Heart right ventricle (tissue), 16 donors: ENCODE measurements around the gene CDK5RAP3. TPM values are rescaled to one million over a fixed set of nuclear protein-coding genes. Genes with fewer than 3 reads are reported as not detected.
"Not testable (repeated sequence)": the region's sequence is repeated elsewhere in the genome, so short reads cannot be mapped to it uniquely, and the experiment has no call there.

ENCODE experiments used
- ATAC-seq, 8 donors: fragments of 200-7000 bp; cut with Tn5 transposase; one replicate each; pipeline ENCODE4 v1.9.1; 2020; ENCODE audit warnings: mild to moderate bottlenecking in 8 of 8, moderate library complexity in 8 of 8, moderate number of reproducible peaks in 1 of 8
- DNase-seq, 2 donors: peaks; one replicate each; pipeline ENCODE4 v3.0.0-alpha.2; 2020
- H3K27ac ChIP-seq, 10 donors: fragments of 200-600 bp; sonication (generic) in 2 of 10; one replicate each; pipeline versions ENCODE4 v1.5.0 to v1.8.0; 2020 to 2022; ENCODE audit warnings: mild to moderate bottlenecking in 3 of 10
- H3K27me3 ChIP-seq, 7 donors: fragments of 200-600 bp; one replicate each; pipeline ENCODE4 v1.8.0; 2021 to 2022; ENCODE audit warnings: mild to moderate bottlenecking in 2 of 7
- H3K36me3 ChIP-seq, 9 donors: fragments of 200-600 bp; sonication (generic) in 1 of 9; one replicate each; pipeline versions ENCODE4 v1.5.0 to v1.8.0; 2020 to 2022; ENCODE audit warnings: mild to moderate bottlenecking in 2 of 9
- H3K4me1 ChIP-seq, 9 donors: fragments of 200-600 bp; sonication (generic) in 1 of 9; one replicate each; pipeline versions ENCODE4 v1.5.0 to v1.8.0; 2020 to 2022; ENCODE audit warnings: mild to moderate bottlenecking in 4 of 9
- H3K4me3 ChIP-seq, 10 donors: fragments of 200-600 bp; sonication (generic) in 2 of 10; one replicate each; pipeline versions ENCODE4 v1.5.0 to v1.8.0; 2020 to 2022; ENCODE audit warnings: mild to moderate bottlenecking in 7 of 10, moderate library complexity in 2 of 10
- H3K9me3 ChIP-seq, 11 donors: fragments of 200-600 bp in 10 of 11; sonication (generic) in 2 of 11; one replicate each; pipeline versions ENCODE4 v1.5.0 to v1.8.0; 2013 to 2022; ENCODE audit warnings: mild to moderate bottlenecking in 2 of 11, control low read depth in 1 of 11, moderate library complexity in 1 of 11
- WGBS, 2 donors: extraction: QIAGEN DNeasy Blood & Tissue Kit; methylation state at CpG; one replicate each; pipeline ENCODE4 v1.1.7; 2013; ENCODE audit warnings: inconsistent platforms in 1 of 2; 5-methylcytosine and 5-hydroxymethylcytosine counted together
- intact Hi-C, 10 donors: fragments of 100-400 bp; cut with DNase I; formaldehyde crosslinking; loops; one replicate each; pipeline versions ENCODE4 v1.11.1 to v1.14.2; 2022
- polyA plus RNA-seq, 2 donors: library from polyadenylated mRNA; stranded (reverse); fragments of 200-250 nt; gene quantifications; one replicate each; pipeline ENCODE4 v1.2.3, GENCODE V29; 2013
- total RNA-seq, 10 donors: library from RNA; stranded (reverse); fragmentation: NEBNext Ultra II Directional in 3 of 10; extraction: Animal tissue kit (Norgen Biotek cat#: 25700) in 3 of 10; gene quantifications; one replicate each; pipeline versions ENCODE4 v1.2.1 to v1.2.4, GENCODE V29; 2021 to 2023
- TF ChIP-seq, protein P1 (sequence below), 9 donors: fragments of 200-600 bp; sonication (generic) in 2 of 9; IDR thresholded peaks; one replicate each; pipeline versions ENCODE4 v1.5.0 to v1.8.0; 2021 to 2022; ENCODE audit warnings: antibody characterized with exemption in 9 of 9, mild to moderate bottlenecking in 5 of 9, moderate library complexity in 1 of 9
- donor health status: Arrhythmogenic right ventricular cardiomyopathy.
- donor health status: ischemic (EF 13 %, LVEDD 7.1; RV severe dilation, severe dysfunction).
- donor health status: healthy with polysubstance abuse.
- donor health status: DM: no; HTN: yes; CAD: no.
- donor health status: DM: no; HTN: no; CAD: no.
- donor health status: ischemic (EF 25% LVEDD 6.9; RV normal size, moderate dysfunction).
- donor health status: ischemic (EF 25% LVEDD 5.7; RV mildly dilated, moderate dysfunction).
- donor health status: healthy.
- donor health status: DM: yes; HTN: yes; CAD: no.
- donor health status: Ischemic cardiomyopathy.
- donor health status: ischemic (EF 35%, LVEDD 5.7; RV mildly dilated, moderate dysfunction).
- donor health status: nonischemic (EF 11% LVEDD 7.7; RV severe dilation, severe dysfunction).
- donor health status: DM: yes; HTN: yes; CAD: no.
- donor health status: PGD.
- donor health status: ischemic (EF 29% LVEDD 5.4; RV normal size, mild dysfunction).
- donor health status: nonischemic (EF 23%, LVEDD 6.1; RV moderate dilation, normal function).

CDK5RAP3 gene
- total and polyA plus RNA-seq, 12 donors = 44.0 to 143 (median 64.2) TPM

DNA sequence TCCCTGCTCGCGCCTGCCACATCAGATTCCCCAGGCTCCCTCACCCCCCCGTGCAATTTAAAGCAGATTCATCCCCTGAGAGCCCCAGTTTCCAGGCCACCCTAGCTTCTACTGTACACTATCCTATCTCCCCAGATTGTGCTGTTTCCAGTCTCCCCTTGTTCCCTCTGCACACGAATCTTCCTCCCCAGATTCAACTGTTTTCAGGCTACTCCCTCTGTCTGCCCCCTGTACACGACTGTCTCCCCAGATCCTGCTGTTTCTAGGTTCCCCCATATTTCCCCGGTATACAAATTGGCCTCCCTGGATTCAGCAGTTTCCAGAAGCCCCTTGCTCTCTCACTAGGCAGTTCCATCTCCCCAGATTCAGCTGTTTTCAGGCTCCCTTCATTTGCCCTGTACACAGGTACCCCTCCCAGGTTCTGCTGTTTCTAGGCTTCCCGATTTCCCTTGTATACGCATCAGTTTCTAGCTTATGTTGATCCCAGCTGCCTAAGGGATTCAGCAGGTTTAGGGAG, 43.7 kb downstream of the CDK5RAP3 start:
- Histone ChIP-seq H3K36me3 (no peaks in the 10 kb centered on the region), H3K4me1 (peaks cover 0 to 25% (median 12%) of the 10 kb centered on the region in 9 donors), H3K27me3 (peaks cover 0 to 62% (median 50%) of the 10 kb centered on the region in 7 donors), H3K27ac (no peak overlapping the region), H3K4me3 (no peak overlapping the region), H3K9me3 (no peaks in the 10 kb centered on the region)
- ATAC-seq (no peak), DNase-seq (no peak)
- WGBS, 2 donors = 69 to 71% methylated on average over 8 of the region's 8 CpGs
- intact Hi-C loops = loop anchor here in 8 of 10 donors (5.0 to 10.0 kb wide), 5 partner anchors 32 to 172 kb away; partner anchors contain the start of genes SCRN2 (in 6 of the 8) and PRR15L (in 1 of the 8)
- TF ChIP-seq, protein P1, sequence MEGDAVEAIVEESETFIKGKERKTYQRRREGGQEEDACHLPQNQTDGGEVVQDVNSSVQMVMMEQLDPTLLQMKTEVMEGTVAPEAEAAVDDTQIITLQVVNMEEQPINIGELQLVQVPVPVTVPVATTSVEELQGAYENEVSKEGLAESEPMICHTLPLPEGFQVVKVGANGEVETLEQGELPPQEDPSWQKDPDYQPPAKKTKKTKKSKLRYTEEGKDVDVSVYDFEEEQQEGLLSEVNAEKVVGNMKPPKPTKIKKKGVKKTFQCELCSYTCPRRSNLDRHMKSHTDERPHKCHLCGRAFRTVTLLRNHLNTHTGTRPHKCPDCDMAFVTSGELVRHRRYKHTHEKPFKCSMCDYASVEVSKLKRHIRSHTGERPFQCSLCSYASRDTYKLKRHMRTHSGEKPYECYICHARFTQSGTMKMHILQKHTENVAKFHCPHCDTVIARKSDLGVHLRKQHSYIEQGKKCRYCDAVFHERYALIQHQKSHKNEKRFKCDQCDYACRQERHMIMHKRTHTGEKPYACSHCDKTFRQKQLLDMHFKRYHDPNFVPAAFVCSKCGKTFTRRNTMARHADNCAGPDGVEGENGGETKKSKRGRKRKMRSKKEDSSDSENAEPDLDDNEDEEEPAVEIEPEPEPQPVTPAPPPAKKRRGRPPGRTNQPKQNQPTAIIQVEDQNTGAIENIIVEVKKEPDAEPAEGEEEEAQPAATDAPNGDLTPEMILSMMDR (IDR thresholded peaks at IDR 0.05) = no peak

DNA sequence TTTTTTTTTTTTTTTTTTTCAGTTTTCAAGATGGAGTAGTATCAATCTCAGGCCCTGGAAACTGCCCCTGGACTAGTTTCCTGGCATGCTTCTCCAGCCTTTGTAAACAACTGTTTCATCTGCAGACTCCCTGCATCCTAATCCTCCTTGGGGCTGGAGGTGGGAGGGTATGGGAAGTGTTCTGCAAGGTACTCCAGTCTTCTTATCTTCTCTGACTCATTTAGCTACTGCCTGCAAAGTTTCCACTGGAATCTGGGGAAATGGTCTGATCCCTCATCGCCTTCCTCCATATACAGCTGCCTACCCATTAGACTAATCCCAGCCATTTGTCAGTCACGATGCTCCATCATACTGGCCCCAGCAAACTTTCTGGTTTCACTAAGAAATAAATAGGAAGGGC, 45.2 kb downstream of the CDK5RAP3 start:
- H3K27ac ChIP-seq = no peak overlapping the region
- intact Hi-C loops = loop anchor here in 8 of 10 donors (2.0 to 10.0 kb wide), 6 partner anchors 34 to 174 kb away; partner anchors contain the start of genes SCRN2 (in 6 of the 8) and PRR15L (in 1 of the 8)
- peaks cover 0 to 54% (median 38%) of the 10 kb centered on the region in 7 donors for H3K27me3 ChIP-seq
- no peak overlapping the region for H3K4me3 ChIP-seq
- no peaks in the 10 kb centered on the region for H3K36me3 ChIP-seq
- H3K4me1 ChIP-seq = peaks cover 0 to 25% (median 12%) of the 10 kb centered on the region in 9 donors
- no peaks in the 10 kb centered on the region for H3K9me3 ChIP-seq
- 79 to 82% methylated on average over 2 of the region's 2 CpGs for WGBS, 2 donors
- ATAC-seq (no peak), DNase-seq (no peak)
- TF ChIP-seq, protein P1 (IDR thresholded peaks at IDR 0.05) = no peak

DNA sequence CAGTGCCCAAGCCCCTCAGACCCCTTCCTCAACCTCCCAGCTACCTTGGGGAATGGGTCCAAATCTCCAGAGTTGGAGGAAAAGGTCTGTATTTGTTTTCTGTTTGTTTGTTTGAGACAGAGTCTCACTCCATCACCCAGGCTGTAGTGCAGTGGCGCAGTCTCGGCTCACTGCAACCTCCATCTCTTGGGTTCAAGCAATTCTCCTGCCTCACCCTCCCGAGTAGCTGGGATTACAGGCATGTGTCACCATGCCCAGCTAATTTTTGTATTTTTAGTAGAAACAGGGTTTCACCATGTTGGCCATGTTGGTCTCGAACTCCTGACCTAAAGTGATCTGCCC, 46.9 kb downstream of the CDK5RAP3 start:
- H3K9me3 ChIP-seq, ATAC-seq, DNase-seq, H3K36me3 ChIP-seq, H3K27ac ChIP-seq, H3K4me3 ChIP-seq: not testable (repeated sequence)
- WGBS, 2 donors = 91% methylated on average over 4 of the region's 4 CpGs
- intact Hi-C loops = loop anchor here (1.0 to 10.0 kb wide), 8 partner anchors 35 to 175 kb away; partner anchors contain the start of genes SCRN2 (in 6 of the 10) and PRR15L (in 1 of the 10)
- peaks cover 0 to 12% (median 0%) of the 10 kb centered on the region in 9 donors for H3K4me1 ChIP-seq
- peaks cover 0 to 45% (median 22%) of the 10 kb centered on the region in 7 donors for H3K27me3 ChIP-seq

DNA sequence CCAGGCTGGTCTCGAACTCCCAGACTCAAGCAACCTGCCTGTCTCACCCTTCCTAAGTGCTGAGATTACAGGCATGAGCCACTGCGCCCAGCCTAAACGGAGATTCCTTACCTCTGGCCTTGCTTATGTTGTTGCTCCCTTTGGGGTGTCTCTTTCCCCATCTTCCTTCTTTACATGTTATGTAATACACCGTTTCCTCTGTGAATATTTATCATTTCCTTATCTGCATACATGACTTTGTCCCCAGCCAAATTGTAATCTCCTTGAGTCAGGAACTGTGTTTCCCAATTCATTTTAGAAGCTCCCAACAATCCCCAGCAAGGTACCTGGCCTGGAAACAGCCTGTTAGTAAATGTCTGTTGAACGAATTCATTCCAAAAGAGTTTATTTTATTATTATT, 51.0 kb downstream of the CDK5RAP3 start:
- no peaks in the 10 kb centered on the region for H3K9me3 ChIP-seq
- intact Hi-C loops = loop anchor here in 5 of 10 donors (10.0 kb wide), 2 partner anchors 313 to 593 kb away; partner anchors contain the start of genes HOXB7 (in 5 of the 5) and HOXB8 (in 5 of the 5)
- 64 to 73% methylated on average over 5 of the region's 5 CpGs for WGBS, 2 donors
- ATAC-seq (no peak), DNase-seq (no peak)
- peaks cover 18 to 53% (median 36%) of the 10 kb centered on the region in 9 donors for H3K4me1 ChIP-seq
- no peak overlapping the region for H3K27ac ChIP-seq
- TF ChIP-seq, protein P1 (IDR thresholded peaks at IDR 0.05) = no peak
- H3K27me3 ChIP-seq = peaks cover 0 to 33% (median 16%) of the 10 kb centered on the region in 7 donors
- no peak overlapping the region for H3K4me3 ChIP-seq
- H3K36me3 ChIP-seq = no peaks in the 10 kb centered on the region

DNA sequence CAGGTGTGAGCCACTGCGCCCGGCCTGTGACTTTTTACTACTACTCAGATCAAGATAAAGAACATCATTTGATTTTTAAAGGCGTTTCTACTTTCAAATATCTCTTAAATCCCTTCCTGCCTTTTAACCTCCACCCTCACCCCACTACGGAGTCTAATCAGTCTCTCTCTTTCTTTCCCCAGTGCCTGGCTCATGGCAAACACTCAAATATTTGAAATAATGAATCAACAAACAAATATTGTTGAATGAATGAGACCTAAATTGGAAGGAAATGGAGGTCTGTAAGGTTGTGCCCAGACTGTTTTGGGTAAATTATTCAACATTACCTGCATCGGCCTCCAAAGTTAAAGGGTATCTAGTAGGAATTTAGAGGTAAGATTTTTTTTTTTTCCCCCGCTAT, 52.0 kb downstream of the CDK5RAP3 start:
- Histone ChIP-seq H3K4me1 (peaks cover 18 to 51% (median 44%) of the 10 kb centered on the region in 9 donors), H3K27ac (peak overlapping the region in 6 of 10 donors; percentile 80 to 91 (median 84)), H3K4me3 (peak overlapping the region in 4 of 10 donors; percentile 46 to 59 (median 56)), H3K27me3 (peaks cover 0 to 33% (median 16%) of the 10 kb centered on the region in 7 donors), H3K9me3 (no peaks in the 10 kb centered on the region), H3K36me3 (no peaks in the 10 kb centered on the region)
- DNase-seq (no peak), ATAC-seq (no peak)
- intact Hi-C loops = loop anchor here in 5 of 10 donors (10.0 kb wide), 2 partner anchors 312 to 592 kb away; partner anchors contain the start of genes HOXB7 (in 5 of the 5) and HOXB8 (in 5 of the 5)
- WGBS, 2 donors = 58 to 62% methylated on average over 6 of the region's 6 CpGs
- TF ChIP-seq, protein P1 (IDR thresholded peaks at IDR 0.05) = no peak
